Fibroblast of the aortic adventitia (primary cell): Measurements from ENCODE around the gene RPL15. TPM values are rescaled to one million over a fixed set of nuclear protein-coding genes. Genes with fewer than 3 reads are reported as not detected.

Experiments
- DNase-seq: peaks from one replicate; pipeline ENCODE4 v3.0.0-alpha.2; 2010; ENCODE audit warnings: low read depth
- H3K4me3 ChIP-seq: 2 replicates; pipeline ENCODE4 v1.5.1; 2011; ENCODE audit warnings: low read depth, mild to moderate bottlenecking, control low read depth, low read length, moderate library complexity
- CTCF ChIP-seq: IDR thresholded peaks from 2 replicates; pipeline ENCODE4 v1.5.1; 2011; ENCODE audit warnings: mild to moderate bottlenecking, low read length, control low read depth, inconsistent platforms; ENCODE audit not compliant: insufficient read depth
- total RNA-seq: library from RNA; depleted of rRNA; stranded (reverse); fragments of >200 nt; gene quantifications from 2 replicates; pipeline ENCODE4 v1.2.3, GENCODE V29; 2012; ENCODE audit warnings: low replicate concordance

RPL15 gene
- total RNA-seq, 1 donor, result 2,953 TPM

DNA sequence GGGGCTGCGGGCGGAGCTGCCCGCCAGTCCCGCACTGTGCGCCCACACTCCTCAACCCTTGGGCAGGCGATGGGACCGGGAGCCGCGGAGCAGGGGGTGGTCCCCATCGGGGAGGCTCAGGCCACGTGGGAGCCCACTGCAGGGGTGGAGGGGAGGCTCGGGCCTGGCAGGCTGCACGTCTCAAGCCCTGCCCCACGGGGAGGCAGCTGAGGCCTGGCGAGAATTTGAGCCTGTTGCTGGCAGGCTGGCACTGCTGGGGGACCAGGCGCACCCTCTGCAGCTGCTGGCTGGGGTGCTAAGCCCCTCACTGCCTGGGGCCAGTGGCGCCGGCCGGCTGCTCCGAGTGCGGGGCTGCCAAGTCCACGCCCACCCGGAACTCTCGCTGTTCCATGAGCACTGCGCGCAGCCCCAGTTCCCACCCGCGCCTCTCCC is 34.4 kb upstream of the RPL15 start:
- no peak for TF ChIP-seq CTCF
- no peak overlapping the region for H3K4me3 ChIP-seq
- no peak for DNase-seq

DNA sequence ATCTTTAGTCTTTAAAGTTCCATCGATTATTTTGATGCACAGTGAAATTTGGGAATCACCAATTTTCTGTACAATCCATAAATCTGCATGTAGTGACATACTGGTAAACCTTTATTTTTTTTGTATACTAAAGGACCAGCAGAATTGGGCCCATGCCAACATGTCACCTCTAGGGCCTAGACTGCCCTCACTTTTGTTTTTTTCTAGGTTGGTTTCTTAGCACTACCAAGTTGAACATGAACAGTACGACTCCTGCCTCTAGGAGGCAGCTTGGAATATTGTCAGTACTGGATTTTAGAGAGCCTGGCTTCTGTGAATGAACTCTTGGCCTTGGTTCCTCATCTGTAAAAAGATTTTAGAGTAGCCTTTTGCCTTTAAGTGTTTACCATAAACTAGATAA is 32.5 kb upstream of the RPL15 start:
- no peak for DNase-seq
- peak; percentile 16 for TF ChIP-seq CTCF
- H3K4me3 ChIP-seq, result no peak overlapping the region

DNA sequence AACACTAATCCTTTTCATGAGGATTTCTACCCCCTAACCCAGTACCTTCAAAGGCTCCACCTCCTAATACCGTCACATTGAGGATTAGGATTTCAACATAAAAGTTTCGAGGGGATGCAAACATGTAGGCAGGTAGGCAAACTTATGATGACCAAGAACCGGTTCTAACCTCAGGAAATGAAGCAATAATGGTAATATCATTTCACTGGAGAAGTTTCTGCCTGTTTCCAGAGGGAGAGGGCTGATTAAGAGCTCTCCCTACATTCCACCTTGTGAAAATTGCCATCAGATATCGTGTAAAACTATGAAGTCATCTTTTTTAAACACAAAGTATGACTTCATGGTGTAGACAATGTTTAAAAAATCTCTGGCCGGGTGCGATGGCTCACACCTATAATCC is 31.7 kb upstream of the RPL15 start:
- H3K4me3 ChIP-seq, result no peak overlapping the region
- no peak for TF ChIP-seq CTCF
- no peak for DNase-seq

- no peak for DNase-seq
- H3K4me3 ChIP-seq, result no peak overlapping the region
- TF ChIP-seq CTCF, result no peak
These were observed 30.6 kb upstream of the RPL15 start for GRCh38 chr3:23886311-23886710.

- peak; percentile 76 for DNase-seq
These were observed 28.2 kb upstream of the RPL15 start for GRCh38 chr3:23888617-23889228.

GRCh38 chr3:23889386-23889785 is 27.5 kb upstream of the RPL15 start:
- H3K4me3 ChIP-seq, result no peak overlapping the region
- TF ChIP-seq CTCF, result no peak
- no peak for DNase-seq

More at GRCh38 chr3:23888617-23889228, 28.2 kb upstream of the RPL15 start:
- TF ChIP-seq CTCF, result peak; percentile 79
- H3K4me3 ChIP-seq, result no peak overlapping the region

- TF ChIP-seq CTCF, result no peak
These were observed 27.0 kb upstream of the RPL15 start for GRCh38 chr3:23889950-23890349.

More at GRCh38 chr3:23889950-23890349, 27.0 kb upstream of the RPL15 start:
- H3K4me3 ChIP-seq, result no peak overlapping the region
- DNase-seq, result no peak
